GM23338 (cell line): ENCODE data around the gene ACY1. TPM values are rescaled to one million over a fixed set of nuclear protein-coding genes. Genes with fewer than 3 reads are reported as not detected.

ENCODE experiments used
- ATAC-seq: fragments of 200-7000 bp; cut with Tn5 transposase; 3 replicates; pipeline ENCODE4 v1.9.1; 2020
- DNase-seq: peaks from one replicate; pipeline ENCODE4 v3.0.0-alpha.2; 2015; ENCODE audit warnings: low spot score
- H2AFZ ChIP-seq: fragments of 200-600 bp; sonication (generic); 2 replicates; pipeline ENCODE4 v1.8.0; 2016; ENCODE audit warnings: antibody characterized with exemption, mild to moderate bottlenecking, moderate library complexity
- H3F3A ChIP-seq: fragments of 200-600 bp; sonication (generic); replicated peaks from 2 replicates; pipeline ENCODE4 v1.8.0; 2017; ENCODE audit warnings: antibody characterized with exemption, mixed run types, low read depth
- H3K27ac ChIP-seq: fragments of 200-600 bp; sonication (generic); 2 replicates; pipeline ENCODE4 v1.6.1; 2016; ENCODE audit warnings: low read depth
- H3K27me3 ChIP-seq: fragments of 200-600 bp; sonication (generic); 2 replicates; pipeline ENCODE4 v1.8.0; 2016; ENCODE audit warnings: mild to moderate bottlenecking, mixed run types, moderate library complexity; ENCODE audit not compliant: insufficient read depth
- H3K36me3 ChIP-seq: fragments of 200-600 bp; sonication (generic); 2 replicates; pipeline ENCODE4 v1.8.0; 2016; ENCODE audit warnings: mild to moderate bottlenecking; ENCODE audit not compliant: insufficient read depth
- H3K4me1 ChIP-seq: fragments of 200-600 bp; sonication (generic); 2 replicates; pipeline ENCODE4 v1.8.0; 2016; ENCODE audit warnings: mild to moderate bottlenecking, moderate library complexity; ENCODE audit not compliant: insufficient read depth
- H3K4me2 ChIP-seq: fragments of 200-600 bp; sonication (generic); 2 replicates; pipeline ENCODE4 v1.7.1; 2017; ENCODE audit warnings: mixed run types
- H3K4me3 ChIP-seq: fragments of 200-600 bp; sonication (generic); 2 replicates; pipeline ENCODE4 v1.6.1; 2016; ENCODE audit warnings: mixed run types
- H3K79me2 ChIP-seq: fragments of 200-600 bp; sonication (generic); replicated peaks from 2 replicates; pipeline ENCODE4 v1.8.0; 2017; ENCODE audit warnings: mild to moderate bottlenecking; ENCODE audit not compliant: insufficient read depth
- H3K9me2 ChIP-seq: fragments of 200-600 bp; sonication (generic); 2 replicates; pipeline ENCODE4 v1.8.0; 2017; ENCODE audit not compliant: insufficient read depth
- H4K20me1 ChIP-seq: fragments of 200-600 bp; sonication (generic); replicated peaks from 2 replicates; pipeline ENCODE4 v1.8.0; 2017; ENCODE audit warnings: mild to moderate bottlenecking; ENCODE audit not compliant: insufficient read depth
- H3K27ac Mint-ChIP-seq: 2 replicates; pipeline ENCODE4 v1.8.0; 2020; ENCODE audit warnings: inconsistent platforms, mild to moderate bottlenecking, moderate library complexity, mixed read lengths
- H3K27me3 Mint-ChIP-seq: 3 replicates; pipeline ENCODE4 v1.8.0; 2022; ENCODE audit warnings: low read depth, mild to moderate bottlenecking, moderate library complexity, mixed read lengths, inconsistent platforms; ENCODE audit not compliant: insufficient read depth, poor library complexity
- H3K36me3 Mint-ChIP-seq: 3 replicates; pipeline ENCODE4 v1.8.0; 2021; ENCODE audit warnings: low read depth, mild to moderate bottlenecking, inconsistent platforms, moderate library complexity, mixed read lengths
- H3K4me1 Mint-ChIP-seq: 3 replicates; pipeline ENCODE4 v1.8.0; 2020; ENCODE audit warnings: mild to moderate bottlenecking, inconsistent platforms, mixed read lengths
- H3K4me3 Mint-ChIP-seq: 3 replicates; pipeline ENCODE4 v1.8.0; 2021; ENCODE audit warnings: moderate library complexity, mild to moderate bottlenecking, inconsistent platforms, mixed read lengths
- H3K9me3 Mint-ChIP-seq: 3 replicates; pipeline ENCODE4 v1.8.0; 2020; ENCODE audit warnings: moderate library complexity, mild to moderate bottlenecking, inconsistent platforms, mixed read lengths
- CREB1 ChIP-seq: fragments of 250-450 bp; sonication (Bioruptor Pico); IDR thresholded peaks from 2 replicates; pipeline ENCODE4 v1.5.0; 2020; ENCODE audit warnings: low read depth, mild to moderate bottlenecking, moderate library complexity
- ETS1 ChIP-seq: IDR thresholded peaks from 2 replicates; pipeline ENCODE4 v1.6.1; 2016; ENCODE audit warnings: antibody characterized with exemption
- EZH2phosphoT487 ChIP-seq: fragments of 200-600 bp; sonication (generic); IDR thresholded peaks from one replicate; pipeline ENCODE4 v1.8.1; 2018; ENCODE audit warnings: antibody characterized with exemption; ENCODE audit not compliant: unreplicated experiment
- ZNF462 ChIP-seq: fragments of 250-450 bp; sonication (Bioruptor Pico); IDR thresholded peaks from 2 replicates; pipeline ENCODE4 v1.5.0; 2020; ENCODE audit warnings: mild to moderate bottlenecking, moderate library complexity
- polyA plus RNA-seq: library from polyadenylated mRNA; unstranded; fragments of >200 nt; fragmentation: Nextera tagmentation; extraction: Ambion mirVana; gene quantifications from 2 replicates; pipeline ENCODE4 v1.2.1, GENCODE V29; 2016
- total RNA-seq: library from RNA; depleted of rRNA; stranded (reverse); fragments of >200 nt; shearing (Covaris generic); gene quantifications from 2 replicates; pipeline ENCODE4 v1.2.3, GENCODE V29; 2014

Gene ACY1
- total and polyA plus RNA-seq, 2 experiments from 2014 or later, result 38.4 to 62.8 TPM

- Mint-ChIP-seq H3K4me3 (no peak overlapping the region), H3K4me1 (peaks cover 18% of the 10 kb centered on the region)
- H3K4me3 ChIP-seq, result no peak overlapping the region
Measured at GRCh38 chr3:51977446-51978142, 5.7 kb upstream of the ACY1 start.

More at GRCh38 chr3:51977446-51978142, 5.7 kb upstream of the ACY1 start:
- DNase-seq, result no peak
- Histone ChIP-seq H3K79me2 (no peaks in the 10 kb centered on the region), H3K36me3 (no peaks in the 10 kb centered on the region), H3K9me2 (no peaks in the 10 kb centered on the region), H2AFZ (no peak overlapping the region), H3K4me1 (peaks cover 26% of the 10 kb centered on the region), H3K27ac (no peak overlapping the region), H3K4me2 (no peak overlapping the region), H3F3A (peaks cover 32% of the 10 kb centered on the region), H3K27me3 (peaks cover 38% of the 10 kb centered on the region), H4K20me1 (no peaks in the 10 kb centered on the region)
- H3K36me3 Mint-ChIP-seq, result no peaks in the 10 kb centered on the region
- peaks cover 42% of the 10 kb centered on the region for H3K27me3 Mint-ChIP-seq
- no peak overlapping the region for H3K27ac Mint-ChIP-seq
- TF ChIP-seq EZH2phosphoT487, result no peak
- no peak for TF ChIP-seq ZNF462 (CRISPR knock-in tag)
- TF ChIP-seq CREB1 (CRISPR knock-in tag), result no peak
- TF ChIP-seq ETS1, result no peak
- no peaks in the 10 kb centered on the region; the same call in 2 of the 3 replicates for H3K9me3 Mint-ChIP-seq
- no peak for ATAC-seq
